WTC11 (cell line): Measurements from ENCODE around the gene CNST. TPM values are rescaled to one million over a fixed set of nuclear protein-coding genes. Genes with fewer than 3 reads are reported as not detected.

ENCODE experiments used
- ATAC-seq: fragments of 200-7000 bp; cut with Tn5 transposase; 2 replicates; pipeline ENCODE4 v1.10.0; 2021; ENCODE audit warnings: mild to moderate bottlenecking, moderate library complexity
- CTCF ChIA-PET: fragments of 300-600 bp; sonication (Branson Sonifier 250); formaldehyde crosslinking; loops from one replicate; lab custom pipeline; 2021; ENCODE audit warnings: antibody characterized with exemption; lab: Charles Lee
- POLR2A ChIA-PET: fragments of 350-600 bp; sonication (Branson Sonifier 250); formaldehyde crosslinking; loops from one replicate; lab custom pipeline; 2021; ENCODE audit warnings: antibody characterized with exemption; lab: Charles Lee
- DNase-seq: peaks from one replicate; pipeline ENCODE4 v3.0.0; 2021; ENCODE audit warnings: low spot score
- H3K27ac Mint-ChIP-seq: 2 replicates; pipeline ENCODE4 v1.8.0; 2021; ENCODE audit warnings: mixed read lengths
- H3K27me3 Mint-ChIP-seq: 2 replicates; pipeline ENCODE4 v1.8.0; 2021; ENCODE audit warnings: low read depth, mild to moderate bottlenecking, moderate library complexity, mixed read lengths
- H3K36me3 Mint-ChIP-seq: 2 replicates; pipeline ENCODE4 v1.8.0; 2021; ENCODE audit warnings: mixed read lengths
- H3K4me1 Mint-ChIP-seq: 2 replicates; pipeline ENCODE4 v1.8.0; 2022; ENCODE audit warnings: mixed read lengths
- H3K4me3 Mint-ChIP-seq: 2 replicates; pipeline ENCODE4 v1.8.0; 2021; ENCODE audit warnings: mild to moderate bottlenecking, moderate library complexity, mixed read lengths
- H3K9me3 Mint-ChIP-seq: 2 replicates; pipeline ENCODE4 v1.8.0; 2021; ENCODE audit warnings: mixed read lengths
- ARID4B ChIP-seq: sonication (generic); formaldehyde crosslinking; IDR thresholded peaks from 2 replicates; pipeline ENCODE4 v1.8.0; 2023; ENCODE audit warnings: missing genetic modification reagents, mild to moderate bottlenecking, borderline replicate concordance
- CREB1 ChIP-seq: sonication (generic); formaldehyde crosslinking; IDR thresholded peaks from 2 replicates; pipeline ENCODE4 v1.8.0; 2023; ENCODE audit warnings: mild to moderate bottlenecking, missing genetic modification reagents
- KAT7 ChIP-seq: sonication (generic); formaldehyde crosslinking; IDR thresholded peaks from 2 replicates; pipeline ENCODE4 v1.8.1; 2023; ENCODE audit warnings: missing genetic modification reagents, mild to moderate bottlenecking, borderline replicate concordance
- MAX ChIP-seq: sonication (generic); formaldehyde crosslinking; IDR thresholded peaks from 2 replicates; pipeline ENCODE4 v1.8.0; 2022; ENCODE audit warnings: mild to moderate bottlenecking, missing genetic modification reagents
- NR2C2 ChIP-seq: sonication (generic); formaldehyde crosslinking; IDR thresholded peaks from 2 replicates; pipeline ENCODE4 v1.8.0; 2022; ENCODE audit warnings: mild to moderate bottlenecking, missing genetic modification reagents
- PRRX2 ChIP-seq: fragments of 250-450 bp; sonication (Bioruptor Pico); IDR thresholded peaks from 2 replicates; pipeline ENCODE4 v1.8.0; 2021; ENCODE audit warnings: mild to moderate bottlenecking
- SMAD3 ChIP-seq: sonication (generic); formaldehyde crosslinking; IDR thresholded peaks from 2 replicates; pipeline ENCODE4 v1.8.0; 2022; ENCODE audit warnings: missing genetic modification reagents, mild to moderate bottlenecking, borderline replicate concordance
- SP1 ChIP-seq: sonication (generic); formaldehyde crosslinking; conservative IDR thresholded peaks from 2 replicates; pipeline ENCODE4 v1.8.1; 2022; ENCODE audit warnings: missing genetic modification reagents
- TEAD4 ChIP-seq: sonication (generic); formaldehyde crosslinking; IDR thresholded peaks from 2 replicates; pipeline ENCODE4 v1.8.0; 2022; ENCODE audit warnings: mild to moderate bottlenecking, missing genetic modification reagents
- ZBTB21 ChIP-seq: sonication (generic); formaldehyde crosslinking; IDR thresholded peaks from 2 replicates; pipeline ENCODE4 v1.8.1; 2023; ENCODE audit warnings: mild to moderate bottlenecking, missing genetic modification reagents, borderline replicate concordance
- ZNF317 ChIP-seq: sonication (generic); formaldehyde crosslinking; IDR thresholded peaks from 2 replicates; pipeline ENCODE4 v1.8.1; 2023; ENCODE audit warnings: low read depth, mild to moderate bottlenecking, moderate library complexity, missing genetic modification reagents, borderline replicate concordance
- ZNF671 ChIP-seq: fragments of 250-450 bp; sonication (Bioruptor Pico); IDR thresholded peaks from 2 replicates; pipeline ENCODE4 v1.8.0; 2021; ENCODE audit warnings: mild to moderate bottlenecking
- total RNA-seq: library from RNA; stranded (reverse); gene quantifications from 3 replicates; pipeline ENCODE4 v1.2.3, GENCODE V29; 2021
- TF ChIP-seq, protein P1 (sequence below): sonication (generic); formaldehyde crosslinking; IDR thresholded peaks from 2 replicates; pipeline ENCODE4 v1.8.1; 2023; ENCODE audit warnings: mild to moderate bottlenecking, missing genetic modification reagents, borderline replicate concordance
- TF ChIP-seq, protein P2 (sequence below): fragments of 250-450 bp; sonication (Bioruptor Pico); IDR thresholded peaks from 2 replicates; pipeline ENCODE4 v1.9.0; 2021; ENCODE audit warnings: moderate library complexity, mild to moderate bottlenecking, inconsistent platforms, borderline replicate concordance
- TF ChIP-seq, protein P3 (sequence below): sonication (generic); formaldehyde crosslinking; IDR thresholded peaks from 2 replicates; pipeline ENCODE4 v1.8.1; 2022; ENCODE audit warnings: low read depth, missing genetic modification reagents, borderline replicate concordance
- TF ChIP-seq, protein P4 (sequence below): sonication (generic); formaldehyde crosslinking; conservative IDR thresholded peaks from 2 replicates; pipeline ENCODE4 v1.8.1; 2023; ENCODE audit warnings: mild to moderate bottlenecking, low read depth, missing genetic modification reagents, moderate library complexity
- TF ChIP-seq, protein P5 (sequence below): sonication (generic); formaldehyde crosslinking; IDR thresholded peaks from 2 replicates; pipeline ENCODE4 v1.8.1; 2023; ENCODE audit warnings: mild to moderate bottlenecking, missing genetic modification reagents, moderate library complexity

CNST gene
- total RNA-seq, 1 experiment from 2014 or later, result 18.4 TPM

- H3K27ac Mint-ChIP-seq, result no peak overlapping the region
- no peak for TF ChIP-seq MAX (CRISPR knock-in tag)
- no peak for TF ChIP-seq PRRX2 (CRISPR knock-in tag)
- no peak for TF ChIP-seq CREB1 (CRISPR knock-in tag)
- TF ChIP-seq, protein P1, sequence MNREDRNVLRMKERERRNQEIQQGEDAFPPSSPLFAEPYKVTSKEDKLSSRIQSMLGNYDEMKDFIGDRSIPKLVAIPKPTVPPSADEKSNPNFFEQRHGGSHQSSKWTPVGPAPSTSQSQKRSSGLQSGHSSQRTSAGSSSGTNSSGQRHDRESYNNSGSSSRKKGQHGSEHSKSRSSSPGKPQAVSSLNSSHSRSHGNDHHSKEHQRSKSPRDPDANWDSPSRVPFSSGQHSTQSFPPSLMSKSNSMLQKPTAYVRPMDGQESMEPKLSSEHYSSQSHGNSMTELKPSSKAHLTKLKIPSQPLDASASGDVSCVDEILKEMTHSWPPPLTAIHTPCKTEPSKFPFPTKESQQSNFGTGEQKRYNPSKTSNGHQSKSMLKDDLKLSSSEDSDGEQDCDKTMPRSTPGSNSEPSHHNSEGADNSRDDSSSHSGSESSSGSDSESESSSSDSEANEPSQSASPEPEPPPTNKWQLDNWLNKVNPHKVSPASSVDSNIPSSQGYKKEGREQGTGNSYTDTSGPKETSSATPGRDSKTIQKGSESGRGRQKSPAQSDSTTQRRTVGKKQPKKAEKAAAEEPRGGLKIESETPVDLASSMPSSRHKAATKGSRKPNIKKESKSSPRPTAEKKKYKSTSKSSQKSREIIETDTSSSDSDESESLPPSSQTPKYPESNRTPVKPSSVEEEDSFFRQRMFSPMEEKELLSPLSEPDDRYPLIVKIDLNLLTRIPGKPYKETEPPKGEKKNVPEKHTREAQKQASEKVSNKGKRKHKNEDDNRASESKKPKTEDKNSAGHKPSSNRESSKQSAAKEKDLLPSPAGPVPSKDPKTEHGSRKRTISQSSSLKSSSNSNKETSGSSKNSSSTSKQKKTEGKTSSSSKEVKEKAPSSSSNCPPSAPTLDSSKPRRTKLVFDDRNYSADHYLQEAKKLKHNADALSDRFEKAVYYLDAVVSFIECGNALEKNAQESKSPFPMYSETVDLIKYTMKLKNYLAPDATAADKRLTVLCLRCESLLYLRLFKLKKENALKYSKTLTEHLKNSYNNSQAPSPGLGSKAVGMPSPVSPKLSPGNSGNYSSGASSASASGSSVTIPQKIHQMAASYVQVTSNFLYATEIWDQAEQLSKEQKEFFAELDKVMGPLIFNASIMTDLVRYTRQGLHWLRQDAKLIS (CRISPR knock-in tag), result no peak
- TF ChIP-seq ZNF671 (CRISPR knock-in tag), result no peak
- no peak for TF ChIP-seq SMAD3 (CRISPR knock-in tag)
- no peak for TF ChIP-seq ZNF317 (CRISPR knock-in tag)
- no peak for TF ChIP-seq NR2C2 (CRISPR knock-in tag)
- TF ChIP-seq KAT7 (CRISPR knock-in tag), result no peak
- TF ChIP-seq, protein P2, sequence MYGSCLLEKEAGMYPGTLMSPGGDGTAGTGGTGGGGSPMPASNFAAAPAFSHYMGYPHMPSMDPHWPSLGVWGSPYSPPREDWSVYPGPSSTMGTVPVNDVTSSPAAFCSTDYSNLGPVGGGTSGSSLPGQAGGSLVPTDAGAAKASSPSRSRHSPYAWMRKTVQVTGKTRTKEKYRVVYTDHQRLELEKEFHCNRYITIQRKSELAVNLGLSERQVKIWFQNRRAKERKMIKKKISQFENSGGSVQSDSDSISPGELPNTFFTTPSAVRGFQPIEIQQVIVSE, result no peak
- TF ChIP-seq ZBTB21 (CRISPR knock-in tag), result no peak
- TF ChIP-seq TEAD4 (CRISPR knock-in tag), result no peak
- TF ChIP-seq ARID4B (CRISPR knock-in tag), result no peak
- TF ChIP-seq, protein P3, sequence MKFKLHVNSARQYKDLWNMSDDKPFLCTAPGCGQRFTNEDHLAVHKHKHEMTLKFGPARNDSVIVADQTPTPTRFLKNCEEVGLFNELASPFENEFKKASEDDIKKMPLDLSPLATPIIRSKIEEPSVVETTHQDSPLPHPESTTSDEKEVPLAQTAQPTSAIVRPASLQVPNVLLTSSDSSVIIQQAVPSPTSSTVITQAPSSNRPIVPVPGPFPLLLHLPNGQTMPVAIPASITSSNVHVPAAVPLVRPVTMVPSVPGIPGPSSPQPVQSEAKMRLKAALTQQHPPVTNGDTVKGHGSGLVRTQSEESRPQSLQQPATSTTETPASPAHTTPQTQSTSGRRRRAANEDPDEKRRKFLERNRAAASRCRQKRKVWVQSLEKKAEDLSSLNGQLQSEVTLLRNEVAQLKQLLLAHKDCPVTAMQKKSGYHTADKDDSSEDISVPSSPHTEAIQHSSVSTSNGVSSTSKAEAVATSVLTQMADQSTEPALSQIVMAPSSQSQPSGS (CRISPR knock-in tag), result no peak
- TF ChIP-seq SP1, result no peak
- TF ChIP-seq, protein P4, sequence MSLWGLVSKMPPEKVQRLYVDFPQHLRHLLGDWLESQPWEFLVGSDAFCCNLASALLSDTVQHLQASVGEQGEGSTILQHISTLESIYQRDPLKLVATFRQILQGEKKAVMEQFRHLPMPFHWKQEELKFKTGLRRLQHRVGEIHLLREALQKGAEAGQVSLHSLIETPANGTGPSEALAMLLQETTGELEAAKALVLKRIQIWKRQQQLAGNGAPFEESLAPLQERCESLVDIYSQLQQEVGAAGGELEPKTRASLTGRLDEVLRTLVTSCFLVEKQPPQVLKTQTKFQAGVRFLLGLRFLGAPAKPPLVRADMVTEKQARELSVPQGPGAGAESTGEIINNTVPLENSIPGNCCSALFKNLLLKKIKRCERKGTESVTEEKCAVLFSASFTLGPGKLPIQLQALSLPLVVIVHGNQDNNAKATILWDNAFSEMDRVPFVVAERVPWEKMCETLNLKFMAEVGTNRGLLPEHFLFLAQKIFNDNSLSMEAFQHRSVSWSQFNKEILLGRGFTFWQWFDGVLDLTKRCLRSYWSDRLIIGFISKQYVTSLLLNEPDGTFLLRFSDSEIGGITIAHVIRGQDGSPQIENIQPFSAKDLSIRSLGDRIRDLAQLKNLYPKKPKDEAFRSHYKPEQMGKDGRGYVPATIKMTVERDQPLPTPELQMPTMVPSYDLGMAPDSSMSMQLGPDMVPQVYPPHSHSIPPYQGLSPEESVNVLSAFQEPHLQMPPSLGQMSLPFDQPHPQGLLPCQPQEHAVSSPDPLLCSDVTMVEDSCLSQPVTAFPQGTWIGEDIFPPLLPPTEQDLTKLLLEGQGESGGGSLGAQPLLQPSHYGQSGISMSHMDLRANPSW (CRISPR knock-in tag), result no peak
- TF ChIP-seq, protein P5, sequence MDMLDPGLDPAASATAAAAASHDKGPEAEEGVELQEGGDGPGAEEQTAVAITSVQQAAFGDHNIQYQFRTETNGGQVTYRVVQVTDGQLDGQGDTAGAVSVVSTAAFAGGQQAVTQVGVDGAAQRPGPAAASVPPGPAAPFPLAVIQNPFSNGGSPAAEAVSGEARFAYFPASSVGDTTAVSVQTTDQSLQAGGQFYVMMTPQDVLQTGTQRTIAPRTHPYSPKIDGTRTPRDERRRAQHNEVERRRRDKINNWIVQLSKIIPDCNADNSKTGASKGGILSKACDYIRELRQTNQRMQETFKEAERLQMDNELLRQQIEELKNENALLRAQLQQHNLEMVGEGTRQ (CRISPR knock-in tag), result no peak
- peaks cover 18% of the 10 kb centered on the region for H3K36me3 Mint-ChIP-seq
- ATAC-seq, result no peak
- no peaks in the 10 kb centered on the region for H3K4me1 Mint-ChIP-seq
- CTCF ChIA-PET, result no interaction called here
- H3K4me3 Mint-ChIP-seq, result no peak overlapping the region
- H3K9me3 Mint-ChIP-seq, result peaks cover 31% of the 10 kb centered on the region
- peaks cover 7% of the 10 kb centered on the region; the same call in 1 of the 2 replicates for H3K27me3 Mint-ChIP-seq
- POLR2A ChIA-PET, result no interaction called here
- DNase-seq, result no peak
These were observed 35.8 kb upstream of the CNST start for GRCh38 chr1:246530482-246530881.
